ENCODE results near the gene BET1.

DNA sequence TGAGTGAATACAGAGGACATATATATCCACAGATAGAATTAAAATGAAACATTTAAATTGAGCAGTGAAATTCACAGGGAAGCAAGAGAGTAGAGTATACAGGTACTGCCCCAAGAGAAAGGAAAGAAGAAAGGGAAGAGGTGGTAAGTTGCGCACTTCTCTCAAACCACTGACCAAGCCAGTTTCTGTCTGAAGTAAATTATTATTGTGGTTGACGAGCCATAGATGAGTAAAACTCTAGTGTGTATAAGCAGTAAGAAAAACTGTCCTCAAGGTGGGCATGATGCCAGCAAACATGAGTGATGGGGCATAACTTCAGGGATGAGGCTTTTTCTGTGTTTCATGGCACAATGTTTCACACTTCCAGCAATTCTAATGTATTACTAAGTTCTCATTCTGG, 4.4 kb upstream of the BET1 start:
- TF ChIP-seq, protein P1, sequence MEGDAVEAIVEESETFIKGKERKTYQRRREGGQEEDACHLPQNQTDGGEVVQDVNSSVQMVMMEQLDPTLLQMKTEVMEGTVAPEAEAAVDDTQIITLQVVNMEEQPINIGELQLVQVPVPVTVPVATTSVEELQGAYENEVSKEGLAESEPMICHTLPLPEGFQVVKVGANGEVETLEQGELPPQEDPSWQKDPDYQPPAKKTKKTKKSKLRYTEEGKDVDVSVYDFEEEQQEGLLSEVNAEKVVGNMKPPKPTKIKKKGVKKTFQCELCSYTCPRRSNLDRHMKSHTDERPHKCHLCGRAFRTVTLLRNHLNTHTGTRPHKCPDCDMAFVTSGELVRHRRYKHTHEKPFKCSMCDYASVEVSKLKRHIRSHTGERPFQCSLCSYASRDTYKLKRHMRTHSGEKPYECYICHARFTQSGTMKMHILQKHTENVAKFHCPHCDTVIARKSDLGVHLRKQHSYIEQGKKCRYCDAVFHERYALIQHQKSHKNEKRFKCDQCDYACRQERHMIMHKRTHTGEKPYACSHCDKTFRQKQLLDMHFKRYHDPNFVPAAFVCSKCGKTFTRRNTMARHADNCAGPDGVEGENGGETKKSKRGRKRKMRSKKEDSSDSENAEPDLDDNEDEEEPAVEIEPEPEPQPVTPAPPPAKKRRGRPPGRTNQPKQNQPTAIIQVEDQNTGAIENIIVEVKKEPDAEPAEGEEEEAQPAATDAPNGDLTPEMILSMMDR (IDR thresholded peaks at IDR 0.05; ENCODE audit: low read depth, low read length) = no peak
- TF ChIP-seq, protein P2, sequence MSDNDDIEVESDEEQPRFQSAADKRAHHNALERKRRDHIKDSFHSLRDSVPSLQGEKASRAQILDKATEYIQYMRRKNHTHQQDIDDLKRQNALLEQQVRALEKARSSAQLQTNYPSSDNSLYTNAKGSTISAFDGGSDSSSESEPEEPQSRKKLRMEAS (IDR thresholded peaks at IDR 0.05; ENCODE audit: low read depth, low read length) = no peak
